EL (cell line): ENCODE results near the gene STS.

ENCODE experiments used
- DNase-seq: peaks from one replicate; pipeline ENCODE4 v3.0.0-alpha.2; 2016

Gene STS

GRCh38 chrX:7190157-7190556, 42.6 kb downstream of the STS start:
- DNase-seq = no peak

DNA sequence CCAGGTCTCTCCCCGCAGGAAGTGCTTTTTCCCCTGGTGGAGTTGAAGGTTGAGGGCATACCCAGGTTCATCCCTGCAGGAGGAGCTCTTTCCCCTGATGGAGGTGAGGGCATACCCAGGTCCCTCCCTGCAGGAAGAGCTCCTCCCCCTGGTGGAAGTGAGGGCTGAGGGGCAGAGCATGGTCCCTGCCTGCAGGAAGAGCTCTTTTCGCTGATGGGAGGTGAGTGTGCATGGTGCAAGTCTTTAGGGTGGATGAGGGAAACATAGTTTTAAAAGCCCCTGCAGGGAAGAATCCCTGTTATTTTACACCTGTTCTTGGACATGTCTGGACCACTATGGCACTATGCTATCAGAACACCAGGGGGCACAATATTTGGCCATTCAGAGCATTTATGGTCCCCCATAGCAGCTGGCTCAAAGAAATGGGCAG, 44.2 kb downstream of the STS start:
- no peak for DNase-seq

- DNase-seq = no peak
Measured at GRCh38 chrX:7192871-7193270, 45.4 kb downstream of the STS start.

GRCh38 chrX:7194606-7195005, 47.1 kb downstream of the STS start:
- DNase-seq = no peak
